HG03039 (cell line): ENCODE results near the gene ZNF30.
"Not testable (repeated sequence)": the region's sequence is repeated elsewhere in the genome, so short reads cannot be mapped to it uniquely, and the experiment has no call there.

Experiments
- ATAC-seq: cut with Tn5 transposase; IDR thresholded peaks from one replicate; pipeline ENCODE4 v1.9.1; 2021; ENCODE audit warnings: mild to moderate bottlenecking, moderate library complexity; ENCODE audit not compliant: unreplicated experiment

Gene ZNF30

GRCh38 chr19:34960103-34960805 lies 33.6 kb downstream of the ZNF30 start:
- ATAC-seq = no peak

- ATAC-seq = no peak
Measured at GRCh38 chr19:34960940-34961679, 34.4 kb downstream of the ZNF30 start.

- no peak for ATAC-seq
Measured at GRCh38 chr19:34961775-34962686, 35.3 kb downstream of the ZNF30 start.

- ATAC-seq = no peak
Measured at GRCh38 chr19:34962687-34963572, 36.2 kb downstream of the ZNF30 start.

GRCh38 chr19:34963573-34964406 lies 37.1 kb downstream of the ZNF30 start, which contains the start of gene ZNF792:
Gene ZNF792, minus strand, starts transcription at chr19:34964229. Its CDS starts 567 bp downstream, at chr19:34963662.
- no peak for ATAC-seq

GRCh38 chr19:34964598-34964997 lies 37.9 kb downstream of the ZNF30 start:
- ATAC-seq = no peak

GRCh38 chr19:34965505-34965904 lies 38.8 kb downstream of the ZNF30 start:
- ATAC-seq = not testable (repeated sequence)

DNA sequence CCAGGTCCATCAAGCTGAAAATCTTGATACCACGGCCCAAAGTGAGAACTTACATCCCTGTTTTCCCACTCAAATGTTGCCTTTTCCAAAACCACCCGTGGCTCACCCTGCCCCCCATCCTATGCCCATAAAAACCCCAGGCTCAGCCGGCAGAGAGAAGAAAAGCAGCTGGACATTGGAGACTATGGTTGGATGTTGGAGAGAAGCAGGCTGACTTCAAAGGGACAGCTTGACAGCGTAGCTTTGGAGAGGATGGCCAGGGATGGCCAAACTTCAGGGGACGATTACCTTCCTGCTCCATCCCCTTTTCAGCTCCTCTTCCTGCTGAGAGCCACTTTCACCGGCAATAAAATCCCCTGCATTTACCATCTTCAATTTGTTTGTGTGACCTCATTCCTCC lies 40.8 kb downstream of the ZNF30 start:
- ATAC-seq = no peak

DNA sequence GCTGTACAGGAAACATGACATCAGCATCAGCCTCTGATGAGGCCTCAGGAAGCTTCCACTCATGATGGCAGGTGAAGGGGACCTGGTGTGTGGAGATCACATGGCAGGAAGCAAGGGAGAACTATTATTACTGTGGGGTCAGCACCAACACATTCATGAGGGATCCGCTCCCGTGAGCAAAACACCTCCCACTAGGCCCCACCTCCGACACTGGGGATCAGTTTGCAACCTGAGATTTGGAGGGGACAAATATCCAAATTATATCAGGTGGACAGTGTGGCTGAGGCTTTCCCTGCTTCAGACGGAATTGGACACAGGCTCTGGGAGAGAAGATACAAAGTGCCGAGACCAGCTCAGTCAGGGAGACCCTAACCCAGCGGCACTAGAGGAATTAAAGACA lies 43.0 kb downstream of the ZNF30 start:
- ATAC-seq = no peak

DNA sequence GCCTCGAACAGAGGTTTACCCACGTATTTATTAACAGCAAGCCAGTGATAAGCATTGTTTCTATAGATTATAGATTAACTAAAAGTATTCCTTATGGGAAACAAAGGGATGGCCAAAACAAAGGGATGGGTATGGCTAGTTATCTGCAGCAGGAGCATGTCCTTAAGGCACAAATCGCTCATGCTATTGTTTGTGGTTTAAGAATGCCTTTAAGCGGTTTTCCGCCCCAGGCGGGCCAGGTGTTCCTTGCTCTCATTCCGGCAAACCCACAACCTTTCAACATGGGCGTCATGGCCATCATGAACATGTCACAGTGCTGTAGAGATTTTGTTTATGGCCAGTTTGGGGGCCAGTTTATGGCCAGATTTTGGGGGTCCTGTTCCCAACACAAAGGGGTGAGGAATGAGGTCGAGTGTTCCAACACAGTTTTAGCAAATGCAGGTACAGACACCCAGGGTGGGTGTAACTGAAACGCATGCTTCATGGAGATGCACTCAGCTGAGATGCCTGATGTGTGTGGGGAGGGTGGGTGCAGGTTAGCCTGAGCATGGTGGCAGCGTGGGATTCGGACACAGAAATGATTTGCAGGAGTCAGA lies 43.6 kb downstream of the ZNF30 start:
- ATAC-seq = not testable (repeated sequence)

DNA sequence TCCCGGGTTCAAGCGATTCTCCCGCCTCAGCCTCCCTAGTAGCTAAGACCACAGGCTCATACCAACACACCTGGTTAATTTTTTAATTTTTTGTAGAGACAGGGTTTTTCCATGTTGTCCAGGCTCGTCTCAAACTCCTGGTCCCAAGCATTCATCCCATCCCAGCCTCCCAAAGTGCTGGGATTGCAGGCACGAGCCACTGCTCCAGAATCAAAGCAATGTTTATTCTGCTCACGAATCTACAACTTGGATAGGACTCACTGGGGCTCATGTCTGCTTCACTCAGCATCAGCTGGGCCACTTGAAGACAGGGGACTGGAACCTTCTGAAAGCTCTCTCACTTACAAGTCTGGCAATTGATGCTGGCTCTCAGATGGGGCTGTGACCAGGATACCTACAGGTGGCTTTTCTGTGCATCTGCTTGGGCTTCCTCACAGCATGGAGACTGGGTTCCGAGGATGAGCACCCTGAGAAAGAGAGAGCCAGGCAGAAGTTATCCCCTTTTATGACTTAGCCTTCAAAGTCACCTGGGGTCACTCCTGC lies 45.5 kb downstream of the ZNF30 start:
- no peak for ATAC-seq

DNA sequence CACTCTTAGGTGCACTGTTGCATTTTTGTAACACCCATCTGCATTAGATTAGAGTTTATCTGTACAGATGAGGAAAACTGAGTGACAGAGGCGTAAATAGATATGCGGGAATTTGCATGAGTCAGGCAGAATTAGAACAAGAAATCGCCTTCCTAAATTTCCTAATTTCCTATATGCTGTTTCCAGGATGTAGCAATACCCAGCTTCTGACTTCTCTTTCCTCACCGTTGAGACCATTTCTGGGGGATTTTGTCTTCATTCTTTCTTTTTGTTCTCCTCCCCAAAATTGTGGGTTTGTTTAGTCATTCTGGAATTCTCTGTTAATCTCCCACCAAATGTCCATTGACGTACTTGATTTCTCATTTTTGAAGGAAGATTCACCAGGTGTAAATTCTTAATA lies 47.9 kb downstream of the ZNF30 start:
- ATAC-seq = no peak

- no peak for ATAC-seq
Measured at GRCh38 chr19:34975056-34975455, 48.4 kb downstream of the ZNF30 start.

- no peak for ATAC-seq
Measured at GRCh38 chr19:34976611-34977010, 49.9 kb downstream of the ZNF30 start.

DNA sequence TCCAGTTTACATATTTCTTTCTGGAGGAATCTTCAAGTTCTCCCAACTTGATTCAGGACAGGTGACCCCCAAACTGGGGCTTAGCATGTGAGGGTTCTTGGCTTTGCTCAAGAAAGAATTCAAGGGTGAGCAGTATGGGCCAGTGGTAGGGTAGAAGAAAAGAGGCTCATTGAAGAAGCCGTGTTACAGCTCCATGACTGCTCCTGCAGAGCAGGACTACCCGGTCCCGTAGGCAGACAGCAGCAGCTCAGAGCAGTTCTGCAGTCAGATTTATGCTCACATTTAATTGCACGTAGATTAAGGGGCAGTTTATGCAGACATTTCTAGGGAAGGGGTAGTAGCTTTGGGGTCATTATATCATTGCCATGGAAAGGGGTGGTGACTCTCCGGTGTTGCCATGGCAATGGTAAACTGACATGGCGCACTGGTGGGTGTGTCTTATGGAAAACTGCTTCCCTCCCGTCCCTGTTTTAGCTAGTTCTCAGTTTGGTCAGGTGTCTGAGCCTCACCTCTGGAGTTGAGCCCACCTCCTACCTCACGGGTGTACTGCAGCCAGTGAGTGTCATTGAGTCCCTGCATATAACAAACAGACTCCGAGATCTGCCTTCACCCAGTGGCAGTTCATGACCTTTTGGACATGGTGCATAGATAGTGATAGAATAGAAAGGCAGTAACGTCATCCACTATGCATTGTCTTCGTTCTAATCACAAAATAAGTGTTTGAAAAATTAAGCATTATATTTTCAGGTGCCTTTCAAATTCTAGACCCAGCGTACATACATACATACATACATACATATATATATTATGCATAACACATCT lies 53.3 kb downstream of the ZNF30 start:
- no peak for ATAC-seq

DNA sequence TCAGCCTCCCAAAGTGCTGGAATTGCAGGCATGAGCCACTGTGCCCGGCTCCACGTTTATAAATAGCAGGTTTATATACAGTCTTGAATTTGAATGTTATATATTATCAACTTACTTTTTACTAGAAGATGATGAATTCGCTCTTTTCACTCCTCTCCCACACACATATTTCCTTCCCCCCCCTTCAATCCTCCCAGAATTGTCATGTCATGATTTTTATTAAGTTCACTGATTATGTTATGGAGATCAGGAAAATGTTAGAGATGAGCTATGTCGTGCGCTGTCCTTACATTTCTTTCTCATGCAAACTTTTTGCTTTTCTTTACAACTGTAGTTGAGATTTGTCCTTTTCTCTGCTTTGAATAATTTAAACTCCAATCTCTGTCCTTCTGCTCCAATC lies 55.6 kb downstream of the ZNF30 start:
- no peak for ATAC-seq

- no peak for ATAC-seq
Measured at GRCh38 chr19:34983786-34984185, 57.1 kb downstream of the ZNF30 start.

DNA sequence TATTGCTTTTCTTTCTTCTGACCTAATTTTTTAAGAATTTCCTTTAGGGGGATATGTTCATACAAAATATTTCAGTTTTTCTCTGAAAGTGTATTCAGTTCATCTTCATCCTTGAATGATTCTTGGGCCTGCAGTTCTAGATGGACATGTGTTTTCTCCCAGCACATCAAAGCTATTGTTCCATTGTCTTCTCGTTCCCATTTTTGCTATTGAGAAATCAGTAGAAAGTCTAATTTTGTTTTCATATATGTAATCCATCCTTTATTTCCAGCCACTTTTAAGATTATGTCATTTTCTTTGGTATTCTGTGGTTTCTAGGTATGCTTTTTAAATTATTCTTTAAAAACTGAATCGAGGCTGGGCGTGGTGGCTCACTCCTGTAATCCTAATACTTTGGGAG lies 57.6 kb downstream of the ZNF30 start:
- no peak for ATAC-seq
